ENCODE data around the gene PCDHB9. TPM values are rescaled to one million over a fixed set of nuclear protein-coding genes. Genes with fewer than 3 reads are reported as not detected.
"Not testable (repeated sequence)": the region's sequence is repeated elsewhere in the genome, so short reads cannot be mapped to it uniquely, and the experiment has no call there.

Gene PCDHB9
- total RNA-seq, 1 experiment from 2014 or later: not detected

DNA sequence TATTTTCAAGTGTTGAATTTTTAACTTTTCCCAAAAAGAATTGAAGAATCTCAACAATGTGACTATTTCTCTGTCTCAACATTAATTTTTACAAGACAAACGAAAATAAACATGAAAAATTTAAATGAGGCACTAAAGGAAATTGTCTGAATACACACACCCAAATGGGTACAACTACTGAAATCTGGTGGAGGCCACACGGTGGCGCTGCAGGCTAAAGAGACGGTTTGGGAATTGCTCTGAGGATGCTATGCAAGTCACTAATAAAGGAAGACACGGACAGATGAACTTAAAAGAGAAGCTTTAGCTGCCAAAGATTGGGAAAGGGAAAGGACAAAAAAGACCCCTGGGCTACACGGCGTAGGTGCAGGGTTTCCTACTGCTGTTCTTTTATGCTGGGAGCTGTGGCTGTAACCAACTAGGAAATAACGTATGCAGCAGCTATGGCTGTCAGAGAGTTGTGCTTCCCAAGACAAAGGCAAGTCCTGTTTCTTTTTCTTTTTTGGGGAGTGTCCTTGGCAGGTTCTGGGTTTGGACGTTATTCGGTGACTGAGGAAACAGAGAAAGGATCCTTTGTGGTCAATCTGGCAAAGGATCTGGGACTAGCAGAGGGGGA lies 5.3 kb downstream of the PCDHB9 start, which contains the start of gene PCDHB10:
Gene PCDHB10, plus strand, starts transcription at position 244 of the 616 bp plus-strand sequence. Its CDS starts 200 bp downstream, at position 444.
- TF ChIP-seq EZH2 (IDR thresholded peaks at IDR 0.05; ENCODE audit: low read depth): no peak
- TF ChIP-seq, protein P1, sequence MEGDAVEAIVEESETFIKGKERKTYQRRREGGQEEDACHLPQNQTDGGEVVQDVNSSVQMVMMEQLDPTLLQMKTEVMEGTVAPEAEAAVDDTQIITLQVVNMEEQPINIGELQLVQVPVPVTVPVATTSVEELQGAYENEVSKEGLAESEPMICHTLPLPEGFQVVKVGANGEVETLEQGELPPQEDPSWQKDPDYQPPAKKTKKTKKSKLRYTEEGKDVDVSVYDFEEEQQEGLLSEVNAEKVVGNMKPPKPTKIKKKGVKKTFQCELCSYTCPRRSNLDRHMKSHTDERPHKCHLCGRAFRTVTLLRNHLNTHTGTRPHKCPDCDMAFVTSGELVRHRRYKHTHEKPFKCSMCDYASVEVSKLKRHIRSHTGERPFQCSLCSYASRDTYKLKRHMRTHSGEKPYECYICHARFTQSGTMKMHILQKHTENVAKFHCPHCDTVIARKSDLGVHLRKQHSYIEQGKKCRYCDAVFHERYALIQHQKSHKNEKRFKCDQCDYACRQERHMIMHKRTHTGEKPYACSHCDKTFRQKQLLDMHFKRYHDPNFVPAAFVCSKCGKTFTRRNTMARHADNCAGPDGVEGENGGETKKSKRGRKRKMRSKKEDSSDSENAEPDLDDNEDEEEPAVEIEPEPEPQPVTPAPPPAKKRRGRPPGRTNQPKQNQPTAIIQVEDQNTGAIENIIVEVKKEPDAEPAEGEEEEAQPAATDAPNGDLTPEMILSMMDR (conservative IDR thresholded peaks at IDR 0.05): peak; percentile 64
- CTCF ChIA-PET: interaction anchor here (0.6 kb wide), 1 partner anchor 372 kb away, joined by 3 read pairs; no protein-coding TSS in a partner anchor

DNA sequence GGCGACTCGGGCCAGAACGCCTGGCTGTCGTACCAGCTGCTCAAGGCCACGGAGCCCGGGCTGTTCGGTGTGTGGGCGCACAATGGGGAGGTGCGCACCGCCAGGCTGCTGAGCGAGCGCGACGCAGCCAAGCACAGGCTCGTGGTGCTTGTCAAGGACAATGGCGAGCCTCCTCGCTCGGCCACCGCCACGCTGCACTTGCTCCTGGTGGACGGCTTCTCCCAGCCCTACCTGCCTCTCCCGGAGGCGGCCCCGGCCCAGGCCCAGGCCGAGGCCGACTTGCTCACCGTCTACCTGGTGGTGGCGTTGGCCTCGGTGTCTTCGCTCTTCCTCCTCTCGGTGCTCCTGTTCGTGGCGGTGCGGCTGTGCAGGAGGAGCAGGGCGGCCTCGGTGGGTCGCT lies 7.4 kb downstream of the PCDHB9 start:
- H3K9me2 ChIP-seq (ENCODE audit: insufficient read depth); POLR2A ChIA-PET (ENCODE audit: unreplicated experiment); H3K27ac ChIP-seq; H2AFZ ChIP-seq; BruUV-seq (replicated peaks); H3K9me3 ChIP-seq (ENCODE audit: insufficient read depth, low read depth); H3K79me2 ChIP-seq (ENCODE audit: low read depth); H3K4me3 ChIP-seq; H3K36me3 ChIP-seq (ENCODE audit: low read depth); H3K4me2 ChIP-seq; DNase-seq; H3K27me3 ChIP-seq (ENCODE audit: insufficient read depth, low read depth); intact Hi-C loops (cut with micrococcal nuclease; ENCODE audit: unreplicated experiment); H3F3A ChIP-seq (ENCODE audit: insufficient read depth, low read depth); H4K20me1 ChIP-seq (ENCODE audit: insufficient read depth); H3K4me1 ChIP-seq (replicated peaks; ENCODE audit: insufficient read depth); CTCF ChIA-PET: not testable (repeated sequence)

More for the DNA sequence above, 5.3 kb downstream of the PCDHB9 start, which contains the start of gene PCDHB10:
- Histone ChIP-seq H3K79me2 (ENCODE audit: low read depth) (no peaks in the 10 kb centered on the region), H3K4me3 (no peak within 1 kb of the TSS), H3F3A (ENCODE audit: insufficient read depth, low read depth) (no peaks in the 10 kb centered on the region), H3K9me2 (ENCODE audit: insufficient read depth) (no peaks in the 10 kb centered on the region), H2AFZ (no peak within 1 kb of the TSS), H3K9me3 (ENCODE audit: insufficient read depth, low read depth) (no peaks in the 10 kb centered on the region), H3K36me3 (ENCODE audit: low read depth) (no peaks in the 10 kb centered on the region), H3K27me3 (ENCODE audit: insufficient read depth, low read depth) (no peaks in the 10 kb centered on the region), H3K4me1 (replicated peaks; ENCODE audit: insufficient read depth) (no peaks in the 10 kb centered on the region), H4K20me1 (ENCODE audit: insufficient read depth) (no peaks in the 10 kb centered on the region), H3K27ac (no peak within 1 kb of the TSS), H3K4me2 (no peak within 1 kb of the TSS)
- peak in 1 of 2 experiments; percentile 19 for DNase-seq
- POLR2A ChIA-PET (ENCODE audit: unreplicated experiment): no interaction called here
- intact Hi-C loops (cut with micrococcal nuclease; ENCODE audit: unreplicated experiment): no loop called here
- BruUV-seq (replicated peaks): no TSS peak

DNA sequence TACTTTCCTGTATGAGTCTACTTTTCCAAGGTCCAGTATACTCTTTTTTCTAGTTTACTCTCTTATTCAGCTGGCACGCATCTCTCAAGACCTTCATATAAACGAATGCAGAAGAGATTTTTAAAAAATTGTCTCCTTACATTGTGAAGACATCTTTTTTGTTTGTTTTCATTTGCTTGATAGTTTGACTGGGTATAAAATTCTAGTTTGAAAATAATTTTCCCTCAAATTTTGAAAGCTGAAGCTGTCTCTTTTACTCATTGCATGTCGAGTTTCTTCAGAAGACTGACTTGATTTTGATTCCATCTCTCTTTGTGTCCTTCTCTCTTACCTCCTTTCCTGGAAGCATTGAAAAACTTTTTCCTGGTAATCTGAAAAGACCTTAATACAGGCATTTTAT lies 9.4 kb downstream of the PCDHB9 start:
- Histone ChIP-seq H3K4me3 (no peak overlapping the region), H3K27ac (no peak overlapping the region), H3K27me3 (ENCODE audit: insufficient read depth, low read depth) (no peaks in the 10 kb centered on the region), H2AFZ (no peak overlapping the region), H3K4me2 (no peak overlapping the region), H3F3A (ENCODE audit: insufficient read depth, low read depth) (no peaks in the 10 kb centered on the region), H3K9me2 (ENCODE audit: insufficient read depth) (no peaks in the 10 kb centered on the region), H3K9me3 (ENCODE audit: insufficient read depth, low read depth) (no peaks in the 10 kb centered on the region), H4K20me1 (ENCODE audit: insufficient read depth) (no peaks in the 10 kb centered on the region), H3K36me3 (ENCODE audit: low read depth) (no peaks in the 10 kb centered on the region), H3K79me2 (ENCODE audit: low read depth) (no peaks in the 10 kb centered on the region), H3K4me1 (replicated peaks; ENCODE audit: insufficient read depth) (no peaks in the 10 kb centered on the region)
- ChIA-PET CTCF (no interaction called here), POLR2A (ENCODE audit: unreplicated experiment) (interaction anchor here (0.7 kb wide), 1 partner anchor 74 kb away, joined by 6 read pairs; no protein-coding TSS in a partner anchor)
- intact Hi-C loops (cut with micrococcal nuclease; ENCODE audit: unreplicated experiment): no loop called here
- no TSS peak for BruUV-seq (replicated peaks)
- no peak for TF ChIP-seq EZH2 (IDR thresholded peaks at IDR 0.05; ENCODE audit: low read depth)
- TF ChIP-seq, protein P1 (conservative IDR thresholded peaks at IDR 0.05): no peak
- DNase-seq: no peak
